Breast epithelium (tissue), 4 donors: ENCODE results near the gene PRR35. TPM values are rescaled to one million over a fixed set of nuclear protein-coding genes. Genes with fewer than 3 reads are reported as not detected.

Experiments used
- DNase-seq, 2 donors: peaks; one replicate each; pipeline ENCODE4 v3.0.0-alpha.2; 2019; ENCODE audit warnings: low spot score in 2 of 2
- H3K27ac ChIP-seq, 2 donors: fragments of 200-600 bp; sonication (generic) in 1 of 2; one replicate each; pipeline ENCODE4 v1.5.1; 2016 to 2019; ENCODE audit warnings: mild to moderate bottlenecking in 1 of 2
- H3K27me3 ChIP-seq, 2 donors: fragments of 200-600 bp; sonication (generic) in 1 of 2; one replicate each; pipeline versions ENCODE4 v1.5.1 to v1.6.0; 2017 to 2019; ENCODE audit warnings: control low read depth in 1 of 2, mild to moderate bottlenecking in 1 of 2
- H3K36me3 ChIP-seq: fragments of 200-600 bp; one replicate; pipeline ENCODE4 v1.5.1; 2019
- H3K4me1 ChIP-seq, 2 donors: fragments of 200-600 bp; sonication (generic); one replicate each; pipeline ENCODE4 v1.5.1; 2016 to 2019; ENCODE audit warnings: control low read depth in 1 of 2
- H3K4me3 ChIP-seq, 3 donors: fragments of 200-600 bp; sonication (generic); 1 replicate in 2 of 3; 2 replicates in 1 of 3; pipeline ENCODE4 v1.5.1; 2016 to 2019; ENCODE audit warnings: mild to moderate bottlenecking in 3 of 3, moderate library complexity in 2 of 3
- H3K9me3 ChIP-seq, 2 donors: fragments of 200-600 bp; sonication (generic) in 1 of 2; one replicate each; pipeline ENCODE4 v1.5.1; 2016 to 2019; ENCODE audit warnings: control low read depth in 1 of 2
- CTCF ChIP-seq, 3 donors: fragments of 450-650 bp; IDR thresholded peaks; one replicate each; pipeline ENCODE4 v1.5.1; 2016 to 2017; ENCODE audit warnings: antibody characterized with exemption in 3 of 3, mild to moderate bottlenecking in 3 of 3, moderate library complexity in 3 of 3
- POLR2A ChIP-seq: fragments of 450-650 bp; IDR thresholded peaks from one replicate; pipeline ENCODE4 v1.6.1; 2016; ENCODE audit warnings: antibody characterized with exemption, mild to moderate bottlenecking, moderate library complexity
- POLR2AphosphoS5 ChIP-seq, 3 donors: sonication (generic); formaldehyde crosslinking; IDR thresholded peaks; one replicate each; pipeline ENCODE4 v1.6.1; 2017; ENCODE audit warnings: antibody characterized with exemption in 3 of 3
- intact Hi-C: fragments of 100-400 bp; cut with DNase I; formaldehyde crosslinking; loops from one replicate; pipeline ENCODE4 v1.15.1; 2023; ENCODE audit warnings: low total_unique reads
- total RNA-seq, 3 donors: library from RNA; depleted of rRNA; stranded (reverse); fragments of >200 nt; gene quantifications; one replicate each; pipeline ENCODE4 v1.1.0, GENCODE V29; 2016

PRR35 gene
- total RNA-seq, 3 donors from 2014 or later, result not detected

- Histone ChIP-seq H3K4me1 (peaks cover 2 to 13% of the 10 kb centered on the region in 2 donors), H3K27me3 (no peaks in the 10 kb centered on the region), H3K27ac (no peak overlapping the region), H3K4me3 (no peak overlapping the region), H3K36me3 (no peaks in the 10 kb centered on the region), H3K9me3 (no peaks in the 10 kb centered on the region)
- no peak for TF ChIP-seq POLR2AphosphoS5 (IDR thresholded peaks at IDR 0.05)
- peak in 1 of 3 donors; percentile 8 for TF ChIP-seq CTCF (IDR thresholded peaks at IDR 0.05)
- no peak for DNase-seq
- intact Hi-C loops, result no loop called here
Measured at GRCh38 chr16:585351-585750, 25.2 kb downstream of the PRR35 start.

- Histone ChIP-seq H3K36me3 (no peaks in the 10 kb centered on the region), H3K27ac (no peak overlapping the region)
- intact Hi-C loops, result no loop called here
Measured at GRCh38 chr16:586047-586644, 26.0 kb downstream of the PRR35 start.

GRCh38 chr16:586645-587590, 26.7 kb downstream of the PRR35 start:
- no peaks in the 10 kb centered on the region for H3K27me3 ChIP-seq
- TF ChIP-seq POLR2AphosphoS5 (IDR thresholded peaks at IDR 0.05), result peak in 1 of 3 donors; percentile 16
- TF ChIP-seq POLR2A, result no peak
- TF ChIP-seq CTCF (IDR thresholded peaks at IDR 0.05), result no peak
- no peaks in the 10 kb centered on the region for H3K36me3 ChIP-seq
- no peak overlapping the region for H3K27ac ChIP-seq
- intact Hi-C loops, result no loop called here
- no peaks in the 10 kb centered on the region for H3K9me3 ChIP-seq
- no peak for DNase-seq
- no peak overlapping the region for H3K4me3 ChIP-seq
- peaks cover 5 to 17% of the 10 kb centered on the region in 2 donors for H3K4me1 ChIP-seq

More at GRCh38 chr16:586047-586644, 26.0 kb downstream of the PRR35 start:
- Histone ChIP-seq H3K27me3 (no peaks in the 10 kb centered on the region), H3K4me3 (no peak overlapping the region), H3K4me1 (peaks cover 2 to 13% of the 10 kb centered on the region in 2 donors), H3K9me3 (no peaks in the 10 kb centered on the region)
- TF ChIP-seq POLR2AphosphoS5 (IDR thresholded peaks at IDR 0.05), result no peak
- DNase-seq, result no peak

GRCh38 chr16:588639-588888, 28.4 kb downstream of the PRR35 start:
- Histone ChIP-seq H3K27ac (peak overlapping the region; percentile 97), H3K27me3 (no peaks in the 10 kb centered on the region), H3K4me1 (peaks cover 9 to 29% of the 10 kb centered on the region in 2 donors), H3K4me3 (peak overlapping the region; percentile 69 to 83 (median 82)), H3K36me3 (no peaks in the 10 kb centered on the region), H3K9me3 (no peaks in the 10 kb centered on the region)
- intact Hi-C loops, result no loop called here
- no peak for DNase-seq
- TF ChIP-seq CTCF (IDR thresholded peaks at IDR 0.05) (no peak), POLR2AphosphoS5 (IDR thresholded peaks at IDR 0.05) (no peak), POLR2A (no peak)

GRCh38 chr16:588889-589657, 28.9 kb downstream of the PRR35 start:
- H3K36me3 ChIP-seq, result no peaks in the 10 kb centered on the region
- no peaks in the 10 kb centered on the region for H3K9me3 ChIP-seq
- intact Hi-C loops, result no loop called here
- peaks cover 9 to 34% of the 10 kb centered on the region in 2 donors for H3K4me1 ChIP-seq
- H3K4me3 ChIP-seq, result peak overlapping the region; percentile 69 to 83 (median 82)
- no peaks in the 10 kb centered on the region for H3K27me3 ChIP-seq
- TF ChIP-seq POLR2A (peak; percentile 44), CTCF (IDR thresholded peaks at IDR 0.05) (no peak), POLR2AphosphoS5 (IDR thresholded peaks at IDR 0.05) (peak in 2 of 3 donors; percentile 45 to 74)
- peak overlapping the region; percentile 97 for H3K27ac ChIP-seq
- peak; percentile 97 to 98 for DNase-seq
